ENCODE data around the gene RTTN.

DNA sequence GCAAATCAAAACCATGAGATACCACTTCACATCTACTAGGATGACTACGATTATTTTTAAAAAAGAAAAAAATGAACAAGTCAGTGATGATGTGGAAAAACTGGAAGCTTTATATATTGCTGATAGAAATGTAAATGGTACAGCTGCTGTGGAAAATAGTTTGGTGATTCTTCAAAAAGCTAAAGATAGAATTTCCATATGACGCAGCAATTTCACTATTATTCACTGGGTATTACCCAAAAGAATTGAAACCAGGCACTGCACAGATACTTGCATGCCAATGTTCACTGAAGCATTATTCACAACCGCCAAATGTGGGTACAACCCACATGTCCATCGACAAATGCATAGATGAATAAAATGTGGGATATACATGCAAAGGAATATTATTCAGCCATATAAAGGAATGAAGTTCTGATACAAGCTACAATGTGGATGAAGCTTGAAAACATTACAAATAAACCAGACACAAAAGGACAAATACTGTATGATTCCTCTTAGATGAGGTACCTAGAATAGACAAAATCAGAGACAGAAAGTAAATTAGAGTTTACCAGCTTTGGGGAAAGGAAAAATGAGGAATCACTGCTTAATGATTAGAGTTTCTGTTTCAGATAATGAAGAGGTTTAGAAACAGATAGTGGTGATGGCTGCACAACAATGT lies 11.1 kb downstream of the RTTN start:
- TF ChIP-seq, protein P1, sequence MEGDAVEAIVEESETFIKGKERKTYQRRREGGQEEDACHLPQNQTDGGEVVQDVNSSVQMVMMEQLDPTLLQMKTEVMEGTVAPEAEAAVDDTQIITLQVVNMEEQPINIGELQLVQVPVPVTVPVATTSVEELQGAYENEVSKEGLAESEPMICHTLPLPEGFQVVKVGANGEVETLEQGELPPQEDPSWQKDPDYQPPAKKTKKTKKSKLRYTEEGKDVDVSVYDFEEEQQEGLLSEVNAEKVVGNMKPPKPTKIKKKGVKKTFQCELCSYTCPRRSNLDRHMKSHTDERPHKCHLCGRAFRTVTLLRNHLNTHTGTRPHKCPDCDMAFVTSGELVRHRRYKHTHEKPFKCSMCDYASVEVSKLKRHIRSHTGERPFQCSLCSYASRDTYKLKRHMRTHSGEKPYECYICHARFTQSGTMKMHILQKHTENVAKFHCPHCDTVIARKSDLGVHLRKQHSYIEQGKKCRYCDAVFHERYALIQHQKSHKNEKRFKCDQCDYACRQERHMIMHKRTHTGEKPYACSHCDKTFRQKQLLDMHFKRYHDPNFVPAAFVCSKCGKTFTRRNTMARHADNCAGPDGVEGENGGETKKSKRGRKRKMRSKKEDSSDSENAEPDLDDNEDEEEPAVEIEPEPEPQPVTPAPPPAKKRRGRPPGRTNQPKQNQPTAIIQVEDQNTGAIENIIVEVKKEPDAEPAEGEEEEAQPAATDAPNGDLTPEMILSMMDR (conservative IDR thresholded peaks at IDR 0.05; ENCODE audit: low read length) = no peak
- no peak for TF ChIP-seq EZH2phosphoT487 (IDR thresholded peaks at IDR 0.05; ENCODE audit: borderline replicate concordance, low read depth, low read length)

Data from OCI-LY7 (cell line).